ENCODE results near the gene GPBP1L1.

DNA sequence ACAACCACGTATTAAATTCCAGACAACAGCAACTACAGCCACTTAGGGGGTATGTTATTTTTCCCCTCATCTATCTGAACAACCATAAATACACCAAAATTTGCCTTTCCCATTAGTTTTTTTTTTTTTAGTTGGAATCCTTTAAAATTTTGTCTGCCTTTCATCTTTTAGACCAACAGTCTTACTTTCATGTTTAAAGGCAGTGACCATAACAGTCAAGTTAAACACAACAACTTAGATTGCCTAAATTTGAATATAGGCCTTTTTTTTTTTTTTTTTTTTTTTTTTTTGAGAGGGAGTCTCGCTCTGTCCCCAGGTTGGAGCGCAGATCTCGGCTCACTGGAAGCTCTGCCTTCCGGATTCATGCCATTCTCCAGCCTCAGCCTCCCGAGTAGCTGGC, 3.4 kb downstream of the GPBP1L1 start:
- TF ChIP-seq CTCF (IDR thresholded peaks at IDR 0.05): no peak
- no peak for TF ChIP-seq POLR2A (IDR thresholded peaks at IDR 0.05)
- no peak for TF ChIP-seq EP300 (IDR thresholded peaks at IDR 0.05)
